BJ (cell line): ENCODE data around the gene CLK2. TPM values are rescaled to one million over a fixed set of nuclear protein-coding genes. Genes with fewer than 3 reads are reported as not detected.
"Not testable (repeated sequence)": the region's sequence is repeated elsewhere in the genome, so short reads cannot be mapped to it uniquely, and the experiment has no call there.

ENCODE experiments used
- CTCF ChIA-PET: fragments of 350-600 bp; formaldehyde crosslinking; extraction: SDS; loops from one replicate; lab custom pipeline; 2021; ENCODE audit warnings: antibody characterized with exemption, inconsistent platforms; lab: Yijun Ruan, JAX
- POLR2A ChIA-PET: fragments of 300-600 bp; sonication (Branson Sonifier 250); formaldehyde crosslinking; extraction: SDS; loops from one replicate; lab custom pipeline; 2021; ENCODE audit warnings: antibody characterized with exemption; lab: Charles Lee
- DNase-seq: peaks from one replicate; pipeline ENCODE4 v3.0.0-alpha.2; 2011; ENCODE audit warnings: low read depth
- H3K27me3 ChIP-seq: 2 replicates; pipeline ENCODE4 v1.6.0; 2011; ENCODE audit warnings: low read length; ENCODE audit not compliant: control insufficient read depth, insufficient read depth
- H3K36me3 ChIP-seq: 2 replicates; pipeline ENCODE4 v1.5.1; 2011; ENCODE audit warnings: low read length; ENCODE audit not compliant: control insufficient read depth, insufficient read depth
- H3K4me3 ChIP-seq: 2 replicates; pipeline ENCODE4 v1.5.1; 2011; ENCODE audit warnings: low read depth, mild to moderate bottlenecking, control low read depth, low read length
- CTCF ChIP-seq: IDR thresholded peaks from 2 replicates; pipeline ENCODE4 v1.5.1; 2011; ENCODE audit warnings: low read depth, mild to moderate bottlenecking, control low read depth, inconsistent platforms, low read length, moderate library complexity; ENCODE audit not compliant: insufficient read depth
- polyA plus RNA-seq: library from polyadenylated mRNA; depleted of rRNA; stranded (reverse); fragments of >200 nt; gene quantifications from 2 replicates; pipeline ENCODE4 v1.2.3, GENCODE V29; 2011; rRNA removed

Gene CLK2
- polyA plus RNA-seq, 1 experiment = 57.4 TPM

DNA sequence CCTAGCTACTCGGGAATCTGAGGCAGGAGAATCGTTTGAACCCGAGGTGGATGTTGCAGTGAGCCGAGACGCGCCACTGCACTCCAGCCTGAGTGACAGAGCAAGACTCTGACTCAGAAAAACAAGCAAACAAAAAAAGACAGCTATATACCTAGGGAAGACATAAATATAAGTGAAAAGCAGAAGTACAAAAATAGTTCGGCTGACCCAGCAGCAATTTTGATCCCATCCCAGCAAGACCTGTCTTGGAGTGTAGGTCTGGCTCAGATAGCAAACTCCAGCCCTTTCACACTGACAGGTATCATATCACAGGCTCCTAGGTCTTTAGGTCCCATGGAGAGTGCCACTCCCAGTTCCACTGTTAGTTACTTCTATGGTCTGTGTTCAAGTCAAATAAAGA is 50.3 kb downstream of the CLK2 start:
- POLR2A ChIA-PET = no interaction called here
- CTCF ChIA-PET = interaction anchor here (5.2 to 6.8 kb wide), 2 partner anchors 17 to 28 kb away, joined by 27 to 75 read pairs; partner anchors contain the start of genes MTX1 and THBS3

DNA sequence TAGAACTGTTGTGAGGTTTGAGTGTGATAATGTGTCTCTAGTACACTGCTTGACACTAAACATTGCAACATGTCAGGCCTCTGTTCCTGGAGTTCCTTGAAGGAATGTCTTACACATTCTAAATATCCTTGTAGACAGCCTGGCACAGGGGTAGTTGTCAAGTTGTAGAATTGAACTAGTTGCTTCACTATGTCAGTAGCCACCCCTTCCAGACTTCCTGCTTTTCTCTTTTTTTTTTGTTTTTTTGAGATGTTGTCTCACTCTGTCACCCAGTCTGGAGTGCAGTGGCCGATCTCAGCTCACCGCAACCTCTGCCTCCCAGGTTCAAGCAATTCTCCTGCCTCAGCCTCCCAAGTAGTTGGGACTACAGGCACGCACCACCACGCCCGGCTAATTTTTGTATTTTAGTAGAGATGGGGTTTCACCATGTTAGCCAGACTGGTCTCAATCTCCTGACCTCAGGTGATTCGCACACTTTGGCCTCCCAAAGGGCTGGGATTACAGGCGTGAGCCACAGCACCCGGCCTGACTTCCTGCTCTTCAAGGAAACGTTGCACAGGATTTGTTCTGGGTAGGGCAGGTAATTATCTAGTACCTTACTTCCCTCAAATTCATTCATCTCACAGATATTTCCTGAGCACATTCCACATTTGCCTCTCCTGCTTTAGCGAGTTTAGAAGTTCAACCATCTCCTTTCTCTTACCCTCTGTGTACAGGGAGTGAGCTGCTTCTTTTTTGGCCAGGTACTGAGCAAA is 52.9 kb downstream of the CLK2 start:
- H3K27me3 ChIP-seq, CTCF ChIA-PET, H3K36me3 ChIP-seq, H3K4me3 ChIP-seq, POLR2A ChIA-PET, DNase-seq: not testable (repeated sequence)

More for the DNA sequence above, 50.3 kb downstream of the CLK2 start:
- no peak for TF ChIP-seq CTCF
- Histone ChIP-seq H3K4me3 (no peak overlapping the region), H3K27me3 (no peaks in the 10 kb centered on the region), H3K36me3 (no peaks in the 10 kb centered on the region)
- no peak for DNase-seq

GRCh38 chr1:155219592-155220031 is 53.7 kb downstream of the CLK2 start:
- POLR2A ChIA-PET = no interaction called here
- Histone ChIP-seq H3K36me3 (peaks cover 2% of the 10 kb centered on the region), H3K4me3 (no peak overlapping the region), H3K27me3 (no peaks in the 10 kb centered on the region)
- no peak for DNase-seq
- TF ChIP-seq CTCF = no peak
- CTCF ChIA-PET = interaction anchor here (1.2 to 1.5 kb wide), 2 partner anchors 10 to 46 kb away, joined by 4 to 5 read pairs; partner anchors contain the start of genes KRTCAP2 and TRIM46

DNA sequence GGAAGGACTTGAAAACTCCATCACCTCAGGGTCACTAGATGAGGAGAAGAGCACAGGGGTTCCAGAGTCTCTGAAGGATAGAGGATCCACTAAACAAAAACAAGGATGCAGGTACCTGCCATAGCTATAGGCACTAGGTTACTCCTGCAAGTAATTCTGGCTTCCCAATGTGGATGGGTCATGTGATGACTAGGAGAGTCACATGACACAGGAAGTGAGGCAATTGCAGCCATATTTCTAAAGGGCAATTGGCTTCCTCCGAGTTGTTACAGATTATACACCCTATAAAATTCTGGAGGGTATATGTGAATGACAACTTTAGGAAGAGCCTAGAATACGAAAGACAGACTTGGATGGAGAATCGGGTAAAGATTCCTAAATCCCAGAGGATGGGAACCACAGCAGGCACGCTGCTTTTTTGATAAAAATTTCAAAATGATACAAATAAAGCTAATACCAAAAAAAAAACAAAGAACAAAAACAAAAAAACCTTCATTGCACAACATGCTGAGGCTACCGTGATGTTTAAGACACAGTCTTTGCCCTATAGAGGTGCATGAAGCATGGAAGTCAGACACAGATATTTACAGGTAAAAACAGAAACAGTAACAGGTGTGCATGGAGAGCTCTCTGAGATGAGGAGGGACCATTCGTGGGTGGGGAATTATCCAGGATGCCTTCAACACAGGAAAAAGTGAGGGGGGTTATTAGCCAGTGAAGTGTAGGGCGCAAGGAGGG is 54.3 kb downstream of the CLK2 start:
- H3K4me3 ChIP-seq = no peak overlapping the region
- POLR2A ChIA-PET = no interaction called here
- no peak for DNase-seq
- no peak for TF ChIP-seq CTCF
- no peaks in the 10 kb centered on the region for H3K27me3 ChIP-seq
- peaks cover 2% of the 10 kb centered on the region for H3K36me3 ChIP-seq
- CTCF ChIA-PET = interaction anchor here (0.7 to 1.5 kb wide), 4 partner anchors 8 to 46 kb away, joined by 3 to 6 read pairs (median 4); partner anchors contain the start of genes KRTCAP2 and TRIM46

DNA sequence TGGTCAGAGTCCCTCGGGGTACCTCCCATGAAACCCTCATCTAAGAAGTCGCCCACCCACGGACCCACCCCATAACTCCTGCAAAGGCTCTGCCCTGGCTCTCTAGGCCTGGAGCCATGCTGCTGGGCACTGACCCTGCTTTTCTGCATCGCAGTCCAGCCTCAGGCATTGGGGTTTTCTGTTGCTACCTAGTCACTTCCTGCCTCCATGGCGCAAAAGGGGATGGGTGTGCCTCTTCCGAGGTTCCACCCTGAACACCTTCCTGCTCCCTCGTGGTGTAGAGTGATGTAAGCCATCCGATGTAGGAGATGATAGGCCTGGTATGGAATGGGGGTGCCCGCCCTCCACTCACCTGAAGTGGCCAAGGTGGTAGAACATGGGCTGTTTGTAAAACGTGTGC is 58.6 kb downstream of the CLK2 start:
- H3K27me3 ChIP-seq, H3K36me3 ChIP-seq, H3K4me3 ChIP-seq, DNase-seq, POLR2A ChIA-PET: not testable (repeated sequence)
- CTCF ChIA-PET = interaction anchor here (1.2 to 1.9 kb wide), 2 partner anchors 8 to 36 kb away, joined by 6 read pairs; partner anchors contain the start of gene THBS3

Other genes with a start within 250 kb of the CLK2 start
- 0.17 and 0.38 TPM in 2 replicates for gene DCST2, start 239.7 kb downstream of the CLK2 start, polyA plus RNA-seq
- gene DCST1, start 239.7 kb downstream of the CLK2 start, polyA plus RNA-seq = not detected in 2 replicates
- gene ADAM15, start 222.2 kb downstream of the CLK2 start, polyA plus RNA-seq = 55.1 and 88.8 TPM in 2 replicates
- gene EFNA4, start 209.8 kb downstream of the CLK2 start, polyA plus RNA-seq = 6.6 and 12.4 TPM in 2 replicates
- gene EFNA3, start 194.7 kb downstream of the CLK2 start, polyA plus RNA-seq = 1.4 and 1.8 TPM in 2 replicates
- 1.1 and 1.6 TPM in 2 replicates for gene EFNA1, start 145.6 kb downstream of the CLK2 start, polyA plus RNA-seq
- gene SLC50A1, start 137.7 kb downstream of the CLK2 start, polyA plus RNA-seq = 39.5 and 47.4 TPM in 2 replicates
- 28.0 and 34.1 TPM in 2 replicates for gene DPM3, start 133.0 kb downstream of the CLK2 start, polyA plus RNA-seq
- 211 and 225 TPM in 2 replicates for gene KRTCAP2, start 100.2 kb downstream of the CLK2 start, polyA plus RNA-seq
- 3.5 and 5.4 TPM in 2 replicates for gene TRIM46, start 99.7 kb downstream of the CLK2 start, polyA plus RNA-seq
- gene THBS3, start 65.6 kb downstream of the CLK2 start, polyA plus RNA-seq = 48.0 and 61.4 TPM in 2 replicates
- 56.5 and 72.7 TPM in 2 replicates for gene MTX1, start 64.8 kb downstream of the CLK2 start, polyA plus RNA-seq
- 10.3 and 15.7 TPM in 2 replicates for gene ENTREP3, start 18.0 kb downstream of the CLK2 start, polyA plus RNA-seq
- 147 and 193 TPM in 2 replicates for gene SCAMP3, start 11.1 kb downstream of the CLK2 start, polyA plus RNA-seq
- 1.8 and 4.0 TPM in 2 replicates for gene HCN3, start 4.0 kb upstream of the CLK2 start, polyA plus RNA-seq
- 0.02 TPM in 2 replicates for gene PKLR, start 27.9 kb upstream of the CLK2 start, polyA plus RNA-seq
- 126 and 131 TPM in 2 replicates for gene FDPS, start 35.4 kb upstream of the CLK2 start, polyA plus RNA-seq
- gene RUSC1, start 47.4 kb upstream of the CLK2 start, polyA plus RNA-seq = 23.2 and 34.1 TPM in 2 replicates